ENCODE results near the gene DNASE1L3. TPM values are rescaled to one million over a fixed set of nuclear protein-coding genes. Genes with fewer than 3 reads are reported as not detected.

The DNASE1L3 gene
- total and polyA plus RNA-seq, 2 of the 8 experiments (the other 6 are each of a cell fraction or from before 2014, with no cell fraction given) = not detected

GRCh38 chr3:58173669-58174398, 36.9 kb downstream of the DNASE1L3 start:
- Histone ChIP-seq H4K8ac (ENCODE audit: extremely low read depth, insufficient read depth, low read length) (no peak overlapping the region), H3K36me3 (ENCODE audit: control insufficient read depth in 2 of 4, insufficient read depth in 4 of 4, low read length in 3 of 4) (peaks cover 0 to 15% (median 7%) of the 10 kb centered on the region in 4 experiments; a peak in 4 of 8 replicates), H3K27me3 (replicated peaks in 1 of 4; ENCODE audit: control insufficient read depth in 3 of 4, extremely low read depth in 1 of 4, insufficient read depth in 3 of 4, low read length in 3 of 4) (peaks cover 0 to 6% (median 2%) of the 10 kb centered on the region in 4 experiments; a peak in 2 of 7 replicates), H3K14ac (ENCODE audit: insufficient read length) (no peak overlapping the region), H4K5ac (ENCODE audit: insufficient read length, low read depth, low read length) (no peak overlapping the region), H2AK5ac (ENCODE audit: low read depth, low read length) (no peak overlapping the region), H2BK120ac (replicated peaks; ENCODE audit: low read depth, low read length) (no peak overlapping the region), H4K20me1 (replicated peaks in 1 of 2; ENCODE audit: control insufficient read depth in 1 of 2, insufficient read depth in 2 of 2, low read length in 2 of 2) (peaks cover 0 to 1% of the 10 kb centered on the region in 2 experiments), H3K4me2 (ENCODE audit: insufficient read depth in 1 of 2, low read depth in 2 of 2, low read length in 2 of 2) (no peak overlapping the region), H3K23me2 (ENCODE audit: low read depth, low read length) (no peaks in the 10 kb centered on the region), H4K91ac (replicated peaks; ENCODE audit: insufficient read length, low read length) (no peak overlapping the region), H3K4me3 (ENCODE audit: extremely low read depth in 1 of 4, insufficient read depth in 2 of 4, low read depth in 3 of 4, low read length in 4 of 4) (no peak overlapping the region; a peak in 1 of 8 replicates), H3K4me1 (replicated peaks in 1 of 4; ENCODE audit: control insufficient read depth in 3 of 4, insufficient read depth in 4 of 4, low read length in 3 of 4) (peaks cover 4 to 24% (median 15%) of the 10 kb centered on the region in 4 experiments), H2BK12ac (ENCODE audit: low read depth, low read length) (no peak overlapping the region), H3K79me1 (ENCODE audit: low read depth, low read length) (no peaks in the 10 kb centered on the region), H3K27ac (ENCODE audit: low read depth, low read length) (no peak overlapping the region), H3K4ac (replicated peaks; ENCODE audit: insufficient read length, low read depth, low read length) (no peak overlapping the region), H2BK15ac (ENCODE audit: low read length) (no peak overlapping the region), H3K56ac (replicated peaks; ENCODE audit: insufficient read length, low read depth, low read length) (no peak overlapping the region), H3K79me2 (ENCODE audit: control insufficient read depth in 1 of 2, insufficient read depth in 2 of 2, low read length in 2 of 2) (no peaks in the 10 kb centered on the region), H3K9ac (replicated peaks in 1 of 4; ENCODE audit: extremely low read depth in 1 of 4, low read depth in 3 of 4, low read length in 3 of 4) (no peak overlapping the region; a peak in 1 of 7 replicates), H3K9me3 (ENCODE audit: insufficient read depth in 2 of 2, low read depth in 1 of 2, low read length in 1 of 2) (no peaks in the 10 kb centered on the region), H3K18ac (ENCODE audit: extremely low read depth, low read length) (no peak overlapping the region), H2AFZ (ENCODE audit: low read length) (no peak overlapping the region), H3K23ac (ENCODE audit: insufficient read length) (no peak overlapping the region), H2BK5ac (ENCODE audit: low read depth, low read length) (no peak overlapping the region), H2BK20ac (ENCODE audit: low read length) (no peak overlapping the region)
- ChIA-PET CTCF (ENCODE audit: partially characterized antibody) (interaction anchor here (0.6 to 2.8 kb wide), 15 partner anchors 8 to 166 kb away, joined by 3 to 17 read pairs (median 4); partner anchors contain the start of genes FLNB, HTD2 and RPP14), POLR2A (ENCODE audit: partially characterized antibody) (interaction anchor here (1.3 to 2.0 kb wide), 2 partner anchors 132 to 165 kb away, joined by 3 to 5 read pairs; partner anchors contain the start of genes FLNB, HTD2 and RPP14)
- DNase-seq (ENCODE audit: low read depth in 1 of 2, low spot score in 2 of 2) (peak in 1 of 2 experiments; percentile 81), FAIRE-seq (no peak)
- 62% methylated on average over 12 of the region's 12 CpGs; no CpG with 5 or more reads in 1 of the 2 experiments for WGBS, 2 experiments (ENCODE audit: extremely low coverage in 1 of 2, insufficient coverage in 1 of 2, insufficient read length in 1 of 2, insufficient replicate concordance in 2 of 2, low coverage in 1 of 2, low lambda C conversion rate in 2 of 2, missing lambda C conversion rate in 1 of 2)
- TF ChIP-seq KDM1A (IDR thresholded peaks at IDR 0.05; ENCODE audit: borderline replicate concordance, low read length) = no peak
- no peak for TF ChIP-seq SIRT6 (IDR thresholded peaks at IDR 0.05; ENCODE audit: low read length)
- TF ChIP-seq BRCA1 (IDR thresholded peaks at IDR 0.05; ENCODE audit: low read depth, low read length) = no peak
- 0 out of 3 replicates have a peak, but pooled peaks of 1 of the 2 experiments have one; percentile 2 for TF ChIP-seq EP300 (IDR thresholded peaks at IDR 0.05; ENCODE audit: borderline replicate concordance in 1 of 2, low read depth in 2 of 2, low read length in 2 of 2)
- no peak for TF ChIP-seq FOSL1 (IDR thresholded peaks at IDR 0.05; ENCODE audit: insufficient read depth, low read depth, low read length)
- TF ChIP-seq JUND (IDR thresholded peaks at IDR 0.05; ENCODE audit: low read length) = no peak
- peak; percentile 73 to 77 (median 75) for TF ChIP-seq CTCF (IDR thresholded peaks at IDR 0.05; ENCODE audit: control extremely low read depth in 1 of 3, insufficient read depth in 1 of 3, low read depth in 1 of 3, low read length in 3 of 3)
- TF ChIP-seq SAP30 (IDR thresholded peaks at IDR 0.05; ENCODE audit: insufficient read depth, insufficient replicate concordance, low read length) = no peak

All from H1 (cell line).